ENCODE results near the gene ENGASE. TPM values are rescaled to one million over a fixed set of nuclear protein-coding genes. Genes with fewer than 3 reads are reported as not detected.
A peak's percentile ranks its signal among the peaks of the same experiment; 100 is the strongest.

Gene ENGASE, protein sequence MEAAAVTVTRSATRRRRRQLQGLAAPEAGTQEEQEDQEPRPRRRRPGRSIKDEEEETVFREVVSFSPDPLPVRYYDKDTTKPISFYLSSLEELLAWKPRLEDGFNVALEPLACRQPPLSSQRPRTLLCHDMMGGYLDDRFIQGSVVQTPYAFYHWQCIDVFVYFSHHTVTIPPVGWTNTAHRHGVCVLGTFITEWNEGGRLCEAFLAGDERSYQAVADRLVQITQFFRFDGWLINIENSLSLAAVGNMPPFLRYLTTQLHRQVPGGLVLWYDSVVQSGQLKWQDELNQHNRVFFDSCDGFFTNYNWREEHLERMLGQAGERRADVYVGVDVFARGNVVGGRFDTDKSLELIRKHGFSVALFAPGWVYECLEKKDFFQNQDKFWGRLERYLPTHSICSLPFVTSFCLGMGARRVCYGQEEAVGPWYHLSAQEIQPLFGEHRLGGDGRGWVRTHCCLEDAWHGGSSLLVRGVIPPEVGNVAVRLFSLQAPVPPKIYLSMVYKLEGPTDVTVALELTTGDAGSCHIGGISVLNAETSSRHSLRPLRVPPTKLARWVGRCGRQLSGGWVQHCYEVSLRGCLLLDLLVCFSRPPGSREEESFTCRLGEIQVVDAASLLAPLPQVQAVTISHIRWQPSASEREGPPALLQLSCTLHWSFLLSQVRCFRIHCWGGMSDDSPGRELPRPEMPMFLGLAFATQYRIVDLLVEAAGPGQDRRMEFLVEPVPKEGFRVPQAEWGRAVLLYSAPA
- total RNA-seq (2021; fragmentation: NEBNext Ultra II Directional; extraction: Animal tissue kit (Norgen Biotek cat#: 25700)) (30.6 and 36.1 TPM in 2 replicates), polyA plus RNA-seq (2011; rRNA removed) (9.3 and 18.8 TPM in 2 replicates), polyA minus RNA-seq (2011; rRNA and poly(A)+ RNA removed) (9.8 and 10.3 TPM in 2 replicates)
- polyA plus RNA-seq (2011; cell fraction: cytosol; rRNA removed), result 22.9 TPM
- 218 TPM for polyA plus RNA-seq (2011; cell fraction: nucleus; rRNA removed)
- polyA plus RNA-seq (2012, experiment 1 of 2), result 18.7 to 30.4 TPM (median 25.2 TPM) in 4 replicates
- 8.1 TPM for polyA plus RNA-seq (2012, experiment 2 of 2)
- 13.4 TPM for polyA plus RNA-seq (2013, experiment 1 of 2)
- 12.1 TPM for polyA plus RNA-seq (2013, experiment 2 of 2)
- polyA minus RNA-seq (2011; cell fraction: cytosol; rRNA and poly(A)+ RNA removed), result 17.5 TPM
- 28.1 TPM for polyA minus RNA-seq (2011; cell fraction: nucleus; rRNA and poly(A)+ RNA removed)
- long read RNA-seq, experiment 1, partial matches to known transcripts, result 5 of 8 reads
- long read RNA-seq, experiment 1, other reads (novel, unspliced or antisense), result 3 of 8 reads
- long read RNA-seq, experiment 2, result 0 reads

DNA sequence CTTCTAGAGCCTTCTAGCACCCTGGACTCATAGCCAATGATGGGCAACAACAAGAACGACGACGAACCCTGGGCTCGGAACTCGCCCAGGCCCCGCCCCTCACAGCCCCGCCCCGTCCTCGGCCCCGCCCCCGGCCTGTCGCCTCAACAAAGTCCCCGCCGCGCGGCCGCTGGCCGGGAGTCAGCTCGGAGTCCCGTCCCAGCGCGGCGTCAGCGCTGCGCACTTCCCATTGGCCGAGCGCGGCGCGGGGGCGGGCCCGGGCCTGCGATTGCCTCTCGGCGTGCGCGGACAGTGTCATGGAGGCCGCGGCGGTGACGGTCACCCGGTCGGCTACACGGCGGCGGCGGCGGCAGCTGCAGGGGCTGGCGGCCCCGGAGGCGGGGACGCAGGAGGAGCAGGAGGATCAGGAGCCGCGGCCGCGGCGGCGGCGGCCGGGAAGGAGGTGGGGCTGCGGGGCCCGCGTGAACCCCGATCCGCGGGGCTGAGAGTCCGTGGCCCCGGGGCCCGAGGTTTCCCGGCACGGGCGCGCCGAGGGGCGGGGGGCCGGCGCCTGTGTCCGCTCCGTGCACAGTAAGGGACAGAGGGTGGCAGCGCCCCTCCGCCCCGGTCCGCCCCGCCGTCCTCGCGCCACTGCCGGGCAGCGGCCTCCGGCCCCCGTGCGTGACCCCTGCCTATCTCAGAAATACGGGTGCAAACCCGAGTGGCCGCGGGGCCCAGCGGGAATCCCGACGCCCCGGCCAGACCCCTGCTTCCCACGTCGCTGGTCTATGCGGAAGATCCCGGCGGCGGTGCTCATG lies at the start of gene ENGASE:
TSS of gene ENGASE (plus strand) at position 176 of the 797 bp plus-strand sequence. CDS start at position 297, 121 bp downstream.
- H3K79me1 ChIP-seq (ENCODE audit: low read depth, low read length), result no peaks in the 10 kb centered on the region
- no peak within 1 kb of the TSS for H4K91ac ChIP-seq (replicated peaks; ENCODE audit: insufficient read length, low read length)
- H4K8ac ChIP-seq (ENCODE audit: extremely low read depth, insufficient read depth, low read length), result peak within 1 kb of the TSS; percentile 86; the same call in 1 of the 2 replicates
- no peak within 1 kb of the TSS; the same call in 1 of the 2 replicates for H3K18ac ChIP-seq (ENCODE audit: extremely low read depth, low read length)
- H3K9ac ChIP-seq (replicated peaks in 1 of 4; ENCODE audit: extremely low read depth in 1 of 4, low read depth in 3 of 4, low read length in 3 of 4), result peak within 1 kb of the TSS in 1 of 4 experiments; percentile 68; a peak in 2 of 7 replicates
- no peaks in the 10 kb centered on the region for H3K79me2 ChIP-seq (ENCODE audit: control insufficient read depth in 1 of 2, insufficient read depth in 2 of 2, low read length in 2 of 2)
- no peak within 1 kb of the TSS for H3K56ac ChIP-seq (replicated peaks; ENCODE audit: insufficient read length, low read depth, low read length)
- no peaks in the 10 kb centered on the region for H4K20me1 ChIP-seq (replicated peaks in 1 of 2; ENCODE audit: control insufficient read depth in 1 of 2, insufficient read depth in 2 of 2, low read length in 2 of 2)
- WGBS, 2 experiments (ENCODE audit: extremely low coverage in 1 of 2, insufficient coverage in 1 of 2, insufficient read length in 1 of 2, insufficient replicate concordance in 2 of 2, low coverage in 1 of 2, low lambda C conversion rate in 2 of 2, missing lambda C conversion rate in 1 of 2), result 2% methylated on average over 52 of the region's 106 CpGs; no CpG with 5 or more reads in 1 of the 2 experiments
- no peaks in the 10 kb centered on the region for H3K9me3 ChIP-seq (ENCODE audit: insufficient read depth in 2 of 2, low read depth in 1 of 2, low read length in 1 of 2)
- H2BK120ac ChIP-seq (replicated peaks; ENCODE audit: low read depth, low read length), result no peak within 1 kb of the TSS
- H3K4me3 ChIP-seq (ENCODE audit: extremely low read depth in 1 of 4, insufficient read depth in 2 of 4, low read depth in 3 of 4, low read length in 4 of 4), result peak within 1 kb of the TSS; percentile 41 to 85 (median 48)
- peaks cover 6% of the 10 kb centered on the region; the same call in 1 of the 2 replicates for H3K23me2 ChIP-seq (ENCODE audit: low read depth, low read length)
- H3K14ac ChIP-seq (ENCODE audit: insufficient read length), result no peak within 1 kb of the TSS
- no peak within 1 kb of the TSS for H2BK12ac ChIP-seq (ENCODE audit: low read depth, low read length)
- no peak within 1 kb of the TSS for H4K5ac ChIP-seq (ENCODE audit: insufficient read length, low read depth, low read length)
- no peak within 1 kb of the TSS for H3K4ac ChIP-seq (replicated peaks; ENCODE audit: insufficient read length, low read depth, low read length)
- ChIA-PET POLR2A (ENCODE audit: partially characterized antibody) (no interaction called here), CTCF (ENCODE audit: partially characterized antibody) (interaction anchor here (0.6 to 2.6 kb wide), 7 partner anchors 8 to 319 kb away, joined by 3 to 23 read pairs (median 4); no protein-coding TSS in a partner anchor)
- DNase-seq (ENCODE audit: low read depth in 1 of 2, low spot score in 2 of 2) (peak; percentile 75 to 91), FAIRE-seq (no peak)
- H3K4me2 ChIP-seq (ENCODE audit: insufficient read depth in 1 of 2, low read depth in 2 of 2, low read length in 2 of 2), result peak within 1 kb of the TSS; percentile 65 to 69
- H2AK5ac ChIP-seq (ENCODE audit: low read depth, low read length), result no peak within 1 kb of the TSS
- no peak within 1 kb of the TSS for H3K27ac ChIP-seq (ENCODE audit: low read depth, low read length)
- peaks cover 0 to 5% (median 0%) of the 10 kb centered on the region in 4 experiments; a peak in 4 of 7 replicates for H3K27me3 ChIP-seq (replicated peaks in 1 of 4; ENCODE audit: control insufficient read depth in 3 of 4, extremely low read depth in 1 of 4, insufficient read depth in 3 of 4, low read length in 3 of 4)
- H3K36me3 ChIP-seq (ENCODE audit: control insufficient read depth in 2 of 4, insufficient read depth in 4 of 4, low read length in 3 of 4), result peaks cover 0 to 2% (median under 1%) of the 10 kb centered on the region in 4 experiments; a peak in 4 of 8 replicates
- no peak within 1 kb of the TSS; the same call in 1 of the 2 replicates for H2AFZ ChIP-seq (ENCODE audit: low read length)
- H2BK5ac ChIP-seq (ENCODE audit: low read depth, low read length), result no peak within 1 kb of the TSS
- H3K4me1 ChIP-seq (replicated peaks in 1 of 4; ENCODE audit: control insufficient read depth in 3 of 4, insufficient read depth in 4 of 4, low read length in 3 of 4), result no peaks in the 10 kb centered on the region
- H2BK15ac ChIP-seq (ENCODE audit: low read length), result no peak within 1 kb of the TSS
- H3K23ac ChIP-seq (ENCODE audit: insufficient read length), result no peak within 1 kb of the TSS
- H2BK20ac ChIP-seq (ENCODE audit: low read length), result 0 out of 2 replicates have a peak within 1 kb of the TSS, but pooled peaks have one; percentile 64
- TF ChIP-seq TAF7 (optimal IDR thresholded peaks at IDR 0.05; ENCODE audit: borderline replicate concordance, low read depth, low read length), result peak; percentile 55
- no peak for TF ChIP-seq SRF (IDR thresholded peaks at IDR 0.05; ENCODE audit: low read depth, low read length)
- TF ChIP-seq YY1 (IDR thresholded peaks at IDR 0.05; ENCODE audit: low read depth, low read length), result peak; percentile 41; the same call in 1 of the 2 replicates
- TF ChIP-seq TAF1 (IDR thresholded peaks at IDR 0.05; ENCODE audit: low read depth, low read length), result peak; percentile 81
- TF ChIP-seq RFX5 (IDR thresholded peaks at IDR 0.05; ENCODE audit: borderline replicate concordance, low read depth, low read length), result no peak
- no peak for TF ChIP-seq FOSL1 (IDR thresholded peaks at IDR 0.05; ENCODE audit: insufficient read depth, low read depth, low read length)
